HEK293 (cell line): ENCODE data around the gene MARK3.

Source experiments
- MEIS1 ChIP-seq: sonication (generic); formaldehyde crosslinking; IDR thresholded peaks from 2 replicates; pipeline ENCODE4 v1.8.1; 2022; ENCODE audit warnings: missing genetic modification reagents, mild to moderate bottlenecking, borderline replicate concordance
- ZNF140 ChIP-seq: fragments of 450-650 bp; formaldehyde crosslinking; IDR thresholded peaks from 2 replicates; pipeline ENCODE4 v1.5.1; 2016; ENCODE audit warnings: missing biosample characterization, missing genetic modification characterization
- ZNF701 ChIP-seq: fragments of 450-650 bp; formaldehyde crosslinking; IDR thresholded peaks from 2 replicates; pipeline ENCODE4 v1.5.1; 2016; ENCODE audit warnings: missing biosample characterization, missing genetic modification characterization
- TF ChIP-seq, protein P1 (sequence below): fragments of 450-650 bp; formaldehyde crosslinking; IDR thresholded peaks from 2 replicates; pipeline ENCODE4 v1.5.1; 2016; ENCODE audit warnings: missing biosample characterization, missing genetic modification characterization

DNA sequence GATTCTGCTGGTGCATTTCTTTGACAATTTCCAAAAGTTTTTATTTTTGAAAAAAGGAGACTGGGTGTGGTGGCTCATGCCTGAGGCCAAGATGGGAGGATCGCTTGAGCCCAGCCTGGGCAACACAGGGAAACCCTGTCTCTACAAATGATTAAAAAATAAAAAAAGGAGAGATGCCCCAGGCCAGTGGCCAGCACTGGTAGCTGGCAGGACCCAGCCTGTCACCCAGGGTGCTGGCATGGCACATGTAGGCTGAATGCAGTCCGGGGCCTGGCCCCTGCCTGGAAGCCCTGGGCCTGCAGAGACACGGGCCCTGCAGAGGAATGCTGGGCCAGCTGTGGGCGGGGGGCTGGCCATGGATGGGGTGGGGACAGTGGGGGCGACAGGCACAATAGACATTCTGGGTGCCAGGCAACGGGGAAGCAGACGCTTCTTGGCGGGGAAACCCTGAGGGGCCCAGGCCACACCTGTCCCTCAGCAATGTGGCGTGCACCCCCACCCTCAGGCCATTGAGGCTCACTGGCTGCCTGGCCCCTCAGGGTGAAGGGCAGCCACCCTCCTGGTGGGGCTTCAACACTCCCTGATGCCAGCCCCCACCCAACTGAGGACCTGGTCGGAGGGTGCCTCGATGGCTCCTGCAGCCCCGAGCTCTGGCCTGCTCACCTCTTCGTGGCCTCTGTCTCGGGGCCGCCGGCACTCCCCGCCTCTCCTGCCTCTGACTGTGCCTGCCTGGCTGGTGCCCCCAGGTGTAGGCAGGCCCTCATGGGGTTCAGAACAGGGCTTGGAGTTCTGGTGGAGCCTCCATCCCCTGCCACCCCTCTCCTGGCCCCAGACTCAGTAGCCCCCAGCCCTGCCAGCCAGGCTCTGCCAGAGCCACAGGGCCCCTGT is 155.8 kb downstream of the MARK3 start:
- TF ChIP-seq ZNF140 (tag by site-specific recombination) (no peak), ZNF701 (no peak), MEIS1 (CRISPR knock-in tag) (no peak)
- TF ChIP-seq, protein P1, sequence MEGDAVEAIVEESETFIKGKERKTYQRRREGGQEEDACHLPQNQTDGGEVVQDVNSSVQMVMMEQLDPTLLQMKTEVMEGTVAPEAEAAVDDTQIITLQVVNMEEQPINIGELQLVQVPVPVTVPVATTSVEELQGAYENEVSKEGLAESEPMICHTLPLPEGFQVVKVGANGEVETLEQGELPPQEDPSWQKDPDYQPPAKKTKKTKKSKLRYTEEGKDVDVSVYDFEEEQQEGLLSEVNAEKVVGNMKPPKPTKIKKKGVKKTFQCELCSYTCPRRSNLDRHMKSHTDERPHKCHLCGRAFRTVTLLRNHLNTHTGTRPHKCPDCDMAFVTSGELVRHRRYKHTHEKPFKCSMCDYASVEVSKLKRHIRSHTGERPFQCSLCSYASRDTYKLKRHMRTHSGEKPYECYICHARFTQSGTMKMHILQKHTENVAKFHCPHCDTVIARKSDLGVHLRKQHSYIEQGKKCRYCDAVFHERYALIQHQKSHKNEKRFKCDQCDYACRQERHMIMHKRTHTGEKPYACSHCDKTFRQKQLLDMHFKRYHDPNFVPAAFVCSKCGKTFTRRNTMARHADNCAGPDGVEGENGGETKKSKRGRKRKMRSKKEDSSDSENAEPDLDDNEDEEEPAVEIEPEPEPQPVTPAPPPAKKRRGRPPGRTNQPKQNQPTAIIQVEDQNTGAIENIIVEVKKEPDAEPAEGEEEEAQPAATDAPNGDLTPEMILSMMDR (tag by site-specific recombination), result no peak
